HUES64 (cell line): Measurements from ENCODE around the gene ACSS3. TPM values are rescaled to one million over a fixed set of nuclear protein-coding genes. Genes with fewer than 3 reads are reported as not detected.
"Not testable (repeated sequence)": the region's sequence is repeated elsewhere in the genome, so short reads cannot be mapped to it uniquely, and the experiment has no call there.

Experiments
- H3K27ac ChIP-seq: 2 replicates; pipeline ENCODE4 v1.7.0; 2013; ENCODE audit warnings: low read depth, low read length, inconsistent platforms
- H3K27me3 ChIP-seq: 2 replicates; pipeline ENCODE4 v1.6.1; 2013; ENCODE audit warnings: mild to moderate bottlenecking, low read length; ENCODE audit not compliant: insufficient read depth
- H3K36me3 ChIP-seq: 2 replicates; pipeline ENCODE4 v1.6.1; 2013; ENCODE audit warnings: mild to moderate bottlenecking, low read length; ENCODE audit not compliant: insufficient read depth
- H3K4me1 ChIP-seq: 2 replicates; pipeline ENCODE4 v1.6.1; 2013; ENCODE audit warnings: mild to moderate bottlenecking, low read length, moderate library complexity; ENCODE audit not compliant: insufficient read depth
- H3K4me3 ChIP-seq: 2 replicates; pipeline ENCODE4 v1.5.1; 2013; ENCODE audit warnings: mild to moderate bottlenecking, low read length, moderate library complexity
- H3K9ac ChIP-seq: 2 replicates; pipeline ENCODE4 v1.6.1; 2013; ENCODE audit warnings: mild to moderate bottlenecking, low read depth, low read length
- H3K9me3 ChIP-seq: 2 replicates; pipeline ENCODE4 v1.6.1; 2013; ENCODE audit warnings: low read depth, low read length; ENCODE audit not compliant: insufficient read depth
- WGBS: fragments of 150-250, 120-280 bp; methylation state at CpG from one replicate; pipeline ENCODE4 v1.1.7; 2013; ENCODE audit warnings: missing lambda C conversion rate; 5-methylcytosine and 5-hydroxymethylcytosine counted together
- polyA plus RNA-seq, 2 experiments: library from polyadenylated mRNA; stranded (reverse); fragments of 50-300 nt; gene quantifications; one replicate each; pipeline ENCODE4 v1.2.3, GENCODE V29; 2013

Gene ACSS3, protein sequence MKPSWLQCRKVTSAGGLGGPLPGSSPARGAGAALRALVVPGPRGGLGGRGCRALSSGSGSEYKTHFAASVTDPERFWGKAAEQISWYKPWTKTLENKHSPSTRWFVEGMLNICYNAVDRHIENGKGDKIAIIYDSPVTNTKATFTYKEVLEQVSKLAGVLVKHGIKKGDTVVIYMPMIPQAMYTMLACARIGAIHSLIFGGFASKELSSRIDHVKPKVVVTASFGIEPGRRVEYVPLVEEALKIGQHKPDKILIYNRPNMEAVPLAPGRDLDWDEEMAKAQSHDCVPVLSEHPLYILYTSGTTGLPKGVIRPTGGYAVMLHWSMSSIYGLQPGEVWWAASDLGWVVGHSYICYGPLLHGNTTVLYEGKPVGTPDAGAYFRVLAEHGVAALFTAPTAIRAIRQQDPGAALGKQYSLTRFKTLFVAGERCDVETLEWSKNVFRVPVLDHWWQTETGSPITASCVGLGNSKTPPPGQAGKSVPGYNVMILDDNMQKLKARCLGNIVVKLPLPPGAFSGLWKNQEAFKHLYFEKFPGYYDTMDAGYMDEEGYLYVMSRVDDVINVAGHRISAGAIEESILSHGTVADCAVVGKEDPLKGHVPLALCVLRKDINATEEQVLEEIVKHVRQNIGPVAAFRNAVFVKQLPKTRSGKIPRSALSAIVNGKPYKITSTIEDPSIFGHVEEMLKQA
- polyA plus RNA-seq (2013, experiment 1 of 2) = 11.7 TPM
- 12.4 TPM for polyA plus RNA-seq (2013, experiment 2 of 2)

DNA sequence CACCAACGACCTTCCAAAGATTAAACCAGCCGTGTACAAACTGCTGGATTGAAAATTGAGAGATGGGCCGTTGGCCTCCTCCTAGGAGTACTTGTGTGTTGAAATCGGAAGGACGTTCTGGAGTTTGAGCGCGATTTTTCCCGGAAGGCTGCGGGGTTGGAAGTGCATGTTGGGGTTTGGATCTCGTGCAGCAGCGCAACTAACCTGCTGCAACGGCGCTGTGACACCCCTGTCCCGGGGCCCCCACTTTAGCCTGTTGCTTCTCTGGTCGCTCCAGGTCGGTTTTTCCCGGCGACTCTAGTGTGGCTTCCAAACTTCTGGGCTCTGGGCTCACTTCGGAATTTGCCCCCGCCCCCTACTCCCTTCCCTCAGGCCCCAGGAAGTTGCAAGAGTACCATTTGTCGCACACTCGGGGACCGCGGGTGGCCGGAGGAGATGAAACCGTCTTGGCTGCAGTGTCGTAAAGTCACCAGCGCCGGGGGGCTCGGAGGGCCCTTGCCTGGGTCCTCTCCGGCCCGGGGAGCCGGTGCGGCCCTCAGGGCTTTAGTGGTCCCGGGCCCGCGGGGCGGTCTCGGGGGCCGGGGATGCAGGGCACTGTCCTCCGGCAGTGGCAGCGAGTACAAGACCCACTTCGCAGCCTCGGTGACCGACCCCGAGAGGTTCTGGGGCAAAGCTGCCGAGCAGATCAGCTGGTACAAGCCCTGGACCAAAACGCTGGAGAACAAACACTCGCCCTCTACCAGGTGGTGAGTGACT is at the start of gene ACSS3:
Gene ACSS3, plus strand, starts transcription at position 394 of the 756 bp plus-strand sequence. Its CDS starts 42 bp downstream, at position 436.
- Histone ChIP-seq H3K4me1 (peaks cover 43% of the 10 kb centered on the region), H3K9me3 (no peaks in the 10 kb centered on the region), H3K27me3 (no peaks in the 10 kb centered on the region), H3K27ac (peak within 1 kb of the TSS; percentile 24; the same call in 1 of the 2 replicates), H3K36me3 (no peaks in the 10 kb centered on the region), H3K4me3 (peak within 1 kb of the TSS; percentile 88), H3K9ac (peak within 1 kb of the TSS; percentile 64)
- WGBS = under 1% methylated on average over 49 of the region's 49 CpGs

DNA sequence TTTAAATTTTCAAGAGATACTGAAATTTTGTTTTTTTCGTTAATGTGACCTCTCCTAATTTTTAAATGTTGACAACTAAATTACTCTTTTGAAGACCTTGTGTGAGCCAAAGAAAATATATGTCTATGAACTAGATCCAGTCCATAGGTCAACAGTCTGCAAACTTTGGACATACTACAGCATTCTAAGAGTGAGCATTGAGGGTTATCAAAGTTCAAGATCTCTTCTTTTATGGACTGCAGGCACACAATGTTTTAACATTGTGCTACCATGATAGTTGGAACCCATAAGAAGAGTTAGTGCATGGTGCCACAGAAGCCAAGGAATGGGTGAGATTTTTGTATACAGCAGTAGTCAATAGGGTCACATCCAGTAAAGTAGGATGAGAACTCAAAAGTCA is 43.0 kb upstream of the ACSS3 start:
- Histone ChIP-seq H3K36me3 (no peaks in the 10 kb centered on the region), H3K4me3 (no peak overlapping the region), H3K9ac (no peak overlapping the region), H3K9me3 (no peaks in the 10 kb centered on the region), H3K27me3 (no peaks in the 10 kb centered on the region), H3K4me1 (no peaks in the 10 kb centered on the region), H3K27ac (no peak overlapping the region)
- WGBS = no CpG with 5 or more reads among the region's 1 CpG

DNA sequence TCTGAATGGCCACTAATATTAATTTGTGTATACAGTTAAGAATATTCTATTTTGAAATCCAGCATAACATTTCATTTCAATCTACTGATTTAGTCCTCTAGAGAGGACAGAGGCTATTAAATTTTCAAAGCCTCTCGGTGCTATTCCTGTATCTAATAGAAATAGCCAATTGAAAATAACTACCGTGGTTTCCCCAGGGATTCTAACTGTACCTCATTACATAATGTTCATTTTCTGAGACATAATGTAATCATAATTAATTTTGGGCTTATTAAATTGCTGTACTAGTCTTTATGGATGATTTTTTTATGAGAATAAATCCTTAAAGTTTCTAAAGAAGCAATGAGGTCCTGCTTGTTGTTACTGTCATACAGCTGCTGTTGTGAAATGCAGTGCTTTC is 38.6 kb upstream of the ACSS3 start:
- Histone ChIP-seq H3K27ac (no peak overlapping the region), H3K27me3 (no peaks in the 10 kb centered on the region), H3K9ac (no peak overlapping the region), H3K4me3 (no peak overlapping the region), H3K36me3 (no peaks in the 10 kb centered on the region), H3K4me1 (no peaks in the 10 kb centered on the region), H3K9me3 (no peaks in the 10 kb centered on the region)
- 100% methylated on average over 2 of the region's 2 CpGs for WGBS

DNA sequence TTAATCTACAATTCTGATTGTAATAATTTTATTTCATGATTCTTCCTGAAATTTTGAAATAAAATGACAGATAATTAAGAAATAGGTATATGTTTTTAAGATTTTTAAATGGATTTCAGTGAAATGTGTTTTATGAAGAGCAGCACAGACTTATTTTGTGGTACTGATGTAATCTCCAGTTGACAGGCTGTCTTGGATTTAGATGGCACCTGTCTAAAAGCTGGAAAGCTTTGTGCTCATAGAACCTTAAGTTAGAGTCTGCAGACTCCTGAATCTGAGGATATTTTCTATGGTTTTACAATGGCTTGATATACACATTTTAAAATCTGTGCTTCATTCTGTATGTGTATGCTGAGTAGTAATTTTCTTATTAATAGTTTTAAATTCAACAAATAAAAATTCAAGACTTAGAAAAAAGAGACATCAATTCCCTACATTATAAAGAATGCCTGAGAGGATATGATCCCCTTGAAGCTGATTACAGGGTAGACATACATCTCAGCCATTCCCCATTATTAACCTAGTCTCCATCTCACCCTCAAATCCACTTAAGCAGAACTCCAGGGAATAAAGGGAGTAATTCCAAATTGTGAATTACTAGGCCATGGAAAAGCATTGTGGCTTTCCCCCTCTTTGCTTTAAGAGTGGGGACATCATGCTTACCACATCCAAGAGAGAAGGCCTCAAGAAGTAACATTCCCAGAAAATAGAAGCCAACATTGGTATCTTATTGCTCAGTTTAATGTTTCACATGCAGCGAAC is 33.7 kb upstream of the ACSS3 start:
- Histone ChIP-seq H3K4me1 (no peaks in the 10 kb centered on the region), H3K9me3 (no peaks in the 10 kb centered on the region)
- no CpG with 5 or more reads among the region's 1 CpG for WGBS

DNA sequence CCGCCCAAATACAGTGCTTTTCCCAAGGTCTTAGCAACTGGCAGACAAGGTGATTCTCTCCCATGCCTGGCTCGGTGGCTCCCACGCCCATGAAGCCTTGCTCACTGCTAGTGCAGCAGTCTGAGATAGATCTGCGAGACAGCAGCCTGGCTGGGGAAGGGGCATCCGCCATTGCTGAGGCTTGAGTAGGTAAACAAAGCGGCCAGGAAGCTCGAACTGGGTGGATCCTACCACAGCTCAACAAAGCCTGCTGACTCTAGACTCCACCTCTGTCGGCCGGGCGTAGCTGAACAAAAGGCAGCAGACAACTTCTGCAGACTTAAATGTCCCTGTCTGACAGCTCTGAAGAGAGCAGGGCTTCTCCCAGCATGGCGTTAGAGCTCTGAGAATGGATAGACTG is 12.9 kb upstream of the ACSS3 start:
- not testable (repeated sequence) for H3K27me3 ChIP-seq, H3K9ac ChIP-seq, H3K4me3 ChIP-seq, H3K27ac ChIP-seq, H3K4me1 ChIP-seq, H3K36me3 ChIP-seq
- WGBS = 92% methylated on average over 11 of the region's 11 CpGs
- H3K9me3 ChIP-seq = peaks cover 20% of the 10 kb centered on the region

More for the DNA sequence above, 33.7 kb upstream of the ACSS3 start:
- no peak overlapping the region for H3K4me3 ChIP-seq
- H3K27ac ChIP-seq = no peak overlapping the region
- H3K36me3 ChIP-seq = no peaks in the 10 kb centered on the region
- H3K27me3 ChIP-seq = no peaks in the 10 kb centered on the region
- no peak overlapping the region for H3K9ac ChIP-seq

DNA sequence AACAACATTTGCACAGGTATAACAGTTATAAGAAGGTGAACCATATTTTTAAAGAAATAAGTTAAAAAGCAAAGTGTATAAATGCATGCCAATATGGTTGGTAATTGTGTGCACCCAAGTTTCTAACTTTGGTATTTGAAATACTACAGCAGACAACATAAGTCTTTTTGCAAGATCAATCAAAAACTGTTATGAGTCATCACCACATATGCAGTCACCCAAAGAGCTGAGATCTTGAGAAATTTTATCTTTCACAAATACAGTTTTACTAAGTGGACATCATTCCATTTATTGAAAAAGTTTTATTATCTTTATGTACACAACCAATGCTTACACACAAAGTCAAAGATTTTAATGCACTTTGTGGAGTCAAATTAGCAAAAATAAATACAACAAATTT is 7.0 kb upstream of the ACSS3 start:
- no peaks in the 10 kb centered on the region for H3K9me3 ChIP-seq
- H3K27me3 ChIP-seq = no peaks in the 10 kb centered on the region
- H3K27ac ChIP-seq = no peak overlapping the region
- no peaks in the 10 kb centered on the region for H3K36me3 ChIP-seq
- H3K4me1 ChIP-seq = no peaks in the 10 kb centered on the region
- H3K4me3 ChIP-seq = no peak overlapping the region
- H3K9ac ChIP-seq = no peak overlapping the region

DNA sequence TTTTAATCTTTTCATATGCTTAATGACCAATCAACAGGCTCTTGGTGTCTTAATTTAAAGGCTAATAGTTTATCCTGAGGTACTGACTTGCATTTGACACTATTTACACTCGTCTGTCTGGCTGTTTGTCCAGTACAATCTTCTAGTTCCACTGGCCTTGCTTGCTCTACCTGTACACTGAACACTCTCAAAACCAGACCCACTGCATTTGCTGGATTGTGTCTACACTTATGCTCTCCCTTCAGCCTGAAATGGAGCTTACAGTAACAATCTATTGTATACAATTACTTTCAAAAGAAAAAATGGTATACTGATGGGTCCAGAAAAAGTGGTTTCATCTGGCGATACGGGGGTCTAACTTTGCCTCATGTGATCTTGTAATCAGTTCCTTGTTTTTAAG is 2.3 kb upstream of the ACSS3 start:
- Histone ChIP-seq H3K36me3 (no peaks in the 10 kb centered on the region), H3K4me3 (no peak overlapping the region), H3K9me3 (no peaks in the 10 kb centered on the region), H3K27ac (no peak overlapping the region), H3K9ac (no peak overlapping the region), H3K27me3 (no peaks in the 10 kb centered on the region), H3K4me1 (peaks cover 25% of the 10 kb centered on the region)
- 73% methylated on average over 3 of the region's 3 CpGs for WGBS

DNA sequence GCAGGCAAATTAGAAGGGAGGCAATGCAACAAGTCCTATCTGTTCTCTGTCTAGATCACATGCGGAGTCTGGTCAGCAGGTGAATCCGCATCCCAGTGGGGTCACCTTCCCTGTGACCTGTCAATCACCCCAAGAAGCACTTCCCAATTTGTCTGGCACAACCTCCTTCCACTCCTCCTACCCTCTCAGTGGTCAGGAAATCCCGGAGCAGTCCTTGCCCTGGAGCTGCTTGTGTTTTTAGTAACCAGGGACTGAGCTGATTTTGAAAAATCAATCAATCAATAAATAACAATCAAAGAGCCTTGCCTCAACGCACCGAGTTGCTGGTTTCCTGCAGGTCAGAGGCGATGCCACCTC is 572 bp upstream of the ACSS3 start:
- no peaks in the 10 kb centered on the region for H3K9me3 ChIP-seq
- peaks cover 37% of the 10 kb centered on the region for H3K4me1 ChIP-seq
- H3K4me3 ChIP-seq = peak overlapping the region; percentile 88
- H3K27ac ChIP-seq = peak overlapping the region; percentile 24; the same call in 1 of the 2 replicates
- under 1% methylated on average over 6 of the region's 6 CpGs for WGBS
- peak overlapping the region; percentile 64 for H3K9ac ChIP-seq
- H3K27me3 ChIP-seq = no peaks in the 10 kb centered on the region
- H3K36me3 ChIP-seq = no peaks in the 10 kb centered on the region

DNA sequence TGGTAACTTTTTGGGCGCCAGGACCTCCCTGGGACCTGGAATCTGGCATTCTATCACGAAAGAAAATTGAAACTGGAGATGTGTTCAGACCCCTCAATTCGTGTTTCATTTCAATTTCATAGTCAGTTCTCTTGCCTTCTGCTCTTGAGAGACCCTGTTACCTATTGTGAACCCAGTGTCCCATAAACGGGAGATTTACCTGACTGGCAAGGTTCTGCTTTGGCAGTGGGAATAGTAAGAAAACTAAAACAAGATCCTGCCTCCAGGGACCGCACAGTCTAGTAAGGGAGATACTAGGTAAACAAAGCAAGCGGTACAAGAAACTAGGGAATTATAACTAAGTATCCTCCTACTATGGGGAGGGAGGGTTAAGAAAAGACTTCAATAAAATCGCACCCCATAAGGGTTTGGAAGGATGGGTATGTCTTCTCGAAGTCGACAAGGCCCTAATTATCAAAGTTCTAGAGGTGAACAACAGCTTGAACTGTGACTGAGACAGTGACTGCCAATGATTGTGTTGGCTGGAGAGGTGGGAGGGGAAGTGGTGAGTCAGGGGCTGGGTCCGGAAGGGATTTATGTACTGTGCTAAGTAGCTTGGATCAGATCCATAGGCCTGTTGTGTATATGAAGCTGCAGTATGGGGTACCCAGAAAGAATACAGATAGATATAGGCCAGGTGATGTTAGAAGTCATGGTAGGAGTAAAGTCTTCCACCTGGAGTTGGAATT is 754 bp downstream of the ACSS3 start:
- Histone ChIP-seq H3K27me3 (no peaks in the 10 kb centered on the region), H3K4me1 (peaks cover 48% of the 10 kb centered on the region), H3K27ac (no peak overlapping the region), H3K9me3 (no peaks in the 10 kb centered on the region), H3K4me3 (peak overlapping the region; percentile 88), H3K9ac (peak overlapping the region; percentile 64), H3K36me3 (no peaks in the 10 kb centered on the region)
- WGBS = 9% methylated on average over 9 of the region's 10 CpGs
